Esophagus muscularis mucosa (tissue), 4 donors: ENCODE data around the gene HRAS. TPM values are rescaled to one million over a fixed set of nuclear protein-coding genes. Genes with fewer than 3 reads are reported as not detected.

Experiments used
- DNase-seq: peaks from one replicate; pipeline ENCODE4 v3.0.0-alpha.2; 2017; ENCODE audit errors: extremely low spot score
- H3K27ac ChIP-seq, 4 donors: fragments of 200-600 bp; sonication (generic); replicated peaks in 1 of 4; 1 replicate in 3 of 4; 2 replicates in 1 of 4; pipeline ENCODE4 v1.5.1; 2016 to 2019; ENCODE audit warnings: mild to moderate bottlenecking in 1 of 4
- H3K27me3 ChIP-seq, 4 donors: fragments of 200-600 bp; sonication (generic); one replicate each; pipeline versions ENCODE4 v1.5.1 to v1.6.0; 2016 to 2019
- H3K36me3 ChIP-seq, 4 donors: fragments of 200-600 bp; sonication (generic); one replicate each; pipeline ENCODE4 v1.5.1; 2016 to 2019
- H3K4me1 ChIP-seq, 4 donors: fragments of 200-600 bp; sonication (generic); one replicate each; pipeline ENCODE4 v1.5.1; 2016 to 2019
- H3K4me3 ChIP-seq, 4 donors: fragments of 200-600 bp; sonication (generic); 1 replicate in 2 of 4; 2 replicates in 2 of 4; pipeline ENCODE4 v1.5.1; 2016 to 2019; ENCODE audit warnings: mild to moderate bottlenecking in 4 of 4, moderate library complexity in 1 of 4
- H3K9me3 ChIP-seq, 4 donors: fragments of 200-600 bp; sonication (generic); 1 replicate in 3 of 4; 2 replicates in 1 of 4; pipeline ENCODE4 v1.5.1; 2016 to 2019
- CTCF ChIP-seq, 3 experiments: fragments of 200-600 bp in 2 of 3; fragments of 450-650 bp in 1 of 3; sonication (generic) in 2 of 3; IDR thresholded peaks; one replicate each; pipeline ENCODE4 v1.5.1; 2017 to 2019; ENCODE audit warnings: antibody characterized with exemption in 3 of 3, mild to moderate bottlenecking in 2 of 3, moderate library complexity in 1 of 3
- EP300 ChIP-seq: sonication (generic); formaldehyde crosslinking; IDR thresholded peaks from one replicate; pipeline ENCODE4 v1.6.1; 2017; ENCODE audit warnings: antibody characterized with exemption
- POLR2A ChIP-seq: fragments of 450-650 bp; IDR thresholded peaks from one replicate; pipeline ENCODE4 v1.6.1; 2017; ENCODE audit warnings: antibody characterized with exemption, moderate library complexity, mild to moderate bottlenecking, low read depth
- POLR2AphosphoS5 ChIP-seq, 2 donors: sonication (generic); formaldehyde crosslinking; IDR thresholded peaks; one replicate each; pipeline ENCODE4 v1.6.1; 2017; ENCODE audit warnings: antibody characterized with exemption in 2 of 2
- WGBS: methylation state at CpG from one replicate; pipeline ENCODE4 v1.1.5; 2018; 5-methylcytosine and 5-hydroxymethylcytosine counted together
- intact Hi-C: fragments of 100-400 bp; cut with DNase I; formaldehyde crosslinking; loops from one replicate; pipeline ENCODE4 v1.15.1; 2023
- total RNA-seq, 4 donors: library from RNA; depleted of rRNA; stranded (reverse); fragments of >200 nt; gene quantifications; one replicate each; pipeline versions ENCODE4 v1.1.0 to v1.2.1, GENCODE V29; 2016

Gene HRAS
- total RNA-seq, 4 donors from 2014 or later: 45.7 to 85.2 (median 61.7) TPM

- H3K27ac ChIP-seq: no peak overlapping the region
- TF ChIP-seq POLR2AphosphoS5 (IDR thresholded peaks at IDR 0.05) (no peak), CTCF (IDR thresholded peaks at IDR 0.05) (no peak), EP300 (no peak), POLR2A (no peak)
- DNase-seq: no peak
- intact Hi-C loops: no loop called here
- no peaks in the 10 kb centered on the region for H3K27me3 ChIP-seq
- H3K4me3 ChIP-seq: no peak overlapping the region
- H3K9me3 ChIP-seq: no peaks in the 10 kb centered on the region
- peaks cover 19 to 34% (median 32%) of the 10 kb centered on the region in 4 donors for H3K4me1 ChIP-seq
- WGBS: 68% methylated on average over 6 of the region's 12 CpGs
- no peaks in the 10 kb centered on the region for H3K36me3 ChIP-seq
These were observed 30.6 kb upstream of the HRAS start for GRCh38 chr11:565921-566509.

- Histone ChIP-seq H3K36me3 (no peaks in the 10 kb centered on the region), H3K4me1 (peaks cover 19 to 35% (median 33%) of the 10 kb centered on the region in 4 donors), H3K4me3 (no peak overlapping the region), H3K27ac (no peak overlapping the region), H3K27me3 (peaks cover 0 to 8% (median 0%) of the 10 kb centered on the region in 4 donors), H3K9me3 (no peaks in the 10 kb centered on the region)
- no peak for DNase-seq
- intact Hi-C loops: no loop called here
- WGBS: 85% methylated on average over 6 of the region's 12 CpGs
- TF ChIP-seq POLR2A (no peak), EP300 (no peak), CTCF (IDR thresholded peaks at IDR 0.05) (no peak), POLR2AphosphoS5 (IDR thresholded peaks at IDR 0.05) (no peak)
These were observed 28.6 kb upstream of the HRAS start for GRCh38 chr11:563812-564578.

- TF ChIP-seq POLR2A (no peak), EP300 (no peak), POLR2AphosphoS5 (IDR thresholded peaks at IDR 0.05) (no peak), CTCF (IDR thresholded peaks at IDR 0.05) (no peak)
- Histone ChIP-seq H3K4me1 (peaks cover 17 to 33% (median 31%) of the 10 kb centered on the region in 4 donors), H3K4me3 (no peak overlapping the region), H3K27me3 (peaks cover 0 to 16% (median 0%) of the 10 kb centered on the region in 4 donors), H3K36me3 (no peaks in the 10 kb centered on the region), H3K9me3 (no peaks in the 10 kb centered on the region), H3K27ac (no peak overlapping the region)
- intact Hi-C loops: no loop called here
- no peak for DNase-seq
- 100% methylated on average over 1 of the region's 18 CpGs for WGBS
These were observed 27.9 kb upstream of the HRAS start for GRCh38 chr11:563066-563811.

- Histone ChIP-seq H3K27me3 (peaks cover 0 to 27% (median 3%) of the 10 kb centered on the region in 4 donors), H3K4me1 (peaks cover 14 to 23% (median 20%) of the 10 kb centered on the region in 4 donors), H3K4me3 (no peak overlapping the region), H3K9me3 (no peaks in the 10 kb centered on the region), H3K36me3 (no peaks in the 10 kb centered on the region), H3K27ac (no peak overlapping the region)
- intact Hi-C loops: no loop called here
- TF ChIP-seq EP300 (no peak), CTCF (IDR thresholded peaks at IDR 0.05) (no peak), POLR2AphosphoS5 (IDR thresholded peaks at IDR 0.05) (no peak), POLR2A (no peak)
- WGBS: 100% methylated on average over 8 of the region's 29 CpGs
- DNase-seq: no peak
These were observed 26.8 kb upstream of the HRAS start for GRCh38 chr11:562046-562645.
